ENCODE data around the gene RAB30.
"Not testable (repeated sequence)": the region's sequence is repeated elsewhere in the genome, so short reads cannot be mapped to it uniquely, and the experiment has no call there.

RAB30 gene

DNA sequence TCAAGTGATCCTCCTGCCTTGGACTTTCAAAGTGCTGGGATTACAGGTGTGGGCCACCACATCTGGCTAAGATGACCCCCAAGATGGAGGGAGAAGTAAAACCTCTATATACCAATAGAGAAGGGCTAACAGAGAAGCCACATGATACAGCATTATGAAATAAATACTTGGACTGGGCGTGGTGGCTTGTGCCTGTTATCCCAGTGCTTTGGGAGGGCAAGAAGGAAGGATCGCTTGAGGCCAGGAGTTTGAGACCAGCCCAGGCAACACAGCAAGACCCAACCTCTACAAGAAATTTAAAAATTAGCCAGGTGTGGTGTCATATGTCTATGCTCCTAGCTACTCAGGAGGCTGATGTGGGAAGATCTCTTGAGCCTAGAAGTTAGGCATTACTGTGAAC is 61.7 kb downstream of the RAB30 start:
- H3K4me3 ChIP-seq (ENCODE audit: control insufficient read depth, low read depth, low read length), result no peak overlapping the region
- no peak for TF ChIP-seq CTCF (IDR thresholded peaks at IDR 0.05; ENCODE audit: control insufficient read depth, insufficient read depth, low read depth, low read length, missing control alignments)
- no peak for DNase-seq (ENCODE audit: low read depth)

DNA sequence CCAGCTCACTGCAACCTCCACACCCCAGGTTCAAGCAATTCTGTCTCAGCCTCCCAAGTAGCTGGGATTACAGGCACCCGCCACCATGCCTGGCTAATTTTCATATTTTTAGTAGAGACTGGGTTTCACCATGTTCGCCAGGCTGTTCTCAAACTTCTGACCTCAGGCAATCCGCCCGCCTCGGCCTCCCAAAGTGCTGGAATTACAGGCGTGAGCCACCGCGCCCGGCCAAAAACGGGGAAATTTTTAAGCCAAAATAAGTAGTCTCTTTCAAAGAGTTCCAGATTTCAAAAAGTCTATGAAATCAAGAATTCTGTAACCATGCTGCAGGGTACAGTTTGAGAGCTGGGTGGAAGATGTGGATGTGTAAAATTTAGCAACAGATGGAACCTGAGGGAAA is 62.6 kb downstream of the RAB30 start:
- not testable (repeated sequence) for DNase-seq (ENCODE audit: low read depth)

GRCh38 chr11:83008581-83008923 is 63.1 kb downstream of the RAB30 start:
- no peak for DNase-seq (ENCODE audit: low read depth)
- no peak overlapping the region for H3K4me3 ChIP-seq (ENCODE audit: control insufficient read depth, low read depth, low read length)
- no peak for TF ChIP-seq CTCF (IDR thresholded peaks at IDR 0.05; ENCODE audit: control insufficient read depth, insufficient read depth, low read depth, low read length, missing control alignments)

More for the DNA sequence above, 62.6 kb downstream of the RAB30 start:
- not testable (repeated sequence) for H3K4me3 ChIP-seq (ENCODE audit: control insufficient read depth, low read depth, low read length)

DNA sequence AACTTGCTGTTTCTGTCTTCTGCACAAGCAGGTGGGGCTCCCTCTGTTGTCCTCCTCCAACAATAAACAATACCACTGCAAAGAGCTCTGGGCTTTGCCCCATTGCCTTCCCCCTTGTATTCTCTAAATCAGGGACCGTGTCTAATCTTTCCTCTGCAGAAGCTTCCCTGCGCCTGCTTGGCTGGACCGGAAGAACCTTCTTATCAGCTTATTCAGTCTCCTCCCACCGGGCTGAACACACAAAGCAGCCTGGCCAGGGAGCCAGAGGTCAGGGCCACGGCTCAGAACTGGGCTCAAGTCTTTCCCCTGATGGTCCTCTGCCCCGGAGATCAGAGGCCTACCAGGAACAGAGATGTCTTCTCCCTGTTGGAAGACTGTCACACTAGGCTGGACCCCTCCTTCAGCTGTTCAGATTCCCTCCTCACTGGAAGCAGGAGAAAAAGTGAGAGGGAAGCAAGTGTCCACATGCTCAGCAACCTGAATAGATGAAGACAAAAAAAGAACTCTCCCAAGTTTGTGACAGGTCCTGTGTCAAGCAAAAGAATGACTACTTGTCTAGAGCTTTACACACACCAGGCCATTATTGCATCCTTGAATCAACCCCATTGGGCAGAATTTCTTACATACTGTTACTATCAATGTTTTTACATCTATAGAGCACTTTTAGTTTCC is 63.7 kb downstream of the RAB30 start:
- no peak for TF ChIP-seq CTCF (IDR thresholded peaks at IDR 0.05; ENCODE audit: control insufficient read depth, insufficient read depth, low read depth, low read length, missing control alignments)
- DNase-seq (ENCODE audit: low read depth), result no peak
- no peak overlapping the region for H3K4me3 ChIP-seq (ENCODE audit: control insufficient read depth, low read depth, low read length)

- no peak overlapping the region for H3K4me3 ChIP-seq (ENCODE audit: control insufficient read depth, low read depth, low read length)
- DNase-seq (ENCODE audit: low read depth), result no peak
- no peak for TF ChIP-seq CTCF (IDR thresholded peaks at IDR 0.05; ENCODE audit: control insufficient read depth, insufficient read depth, low read depth, low read length, missing control alignments)
These were observed 64.2 kb downstream of the RAB30 start for GRCh38 chr11:83007477-83007876.

DNA sequence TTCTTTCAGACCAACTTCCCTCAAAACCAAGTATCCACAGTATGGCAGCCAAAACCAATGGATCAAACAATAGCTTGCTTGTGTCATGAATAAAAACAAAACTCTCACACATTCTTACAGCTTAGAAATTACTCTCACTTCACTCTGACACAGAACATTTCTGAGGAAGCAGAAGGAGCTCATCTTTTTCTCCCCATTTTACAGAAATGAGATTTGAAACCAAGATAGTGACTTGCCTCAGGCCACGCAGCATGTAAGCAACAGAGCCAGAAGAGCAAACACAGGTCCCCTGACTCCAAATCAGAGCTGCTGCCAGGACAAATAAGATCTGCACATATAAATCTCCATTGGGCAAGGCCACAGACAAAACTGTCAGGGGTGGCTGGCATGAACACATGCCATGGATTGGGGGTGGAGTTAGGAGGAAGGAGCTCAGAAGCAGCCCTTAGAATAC is 64.8 kb downstream of the RAB30 start:
- H3K4me3 ChIP-seq (ENCODE audit: control insufficient read depth, low read depth, low read length), result no peak overlapping the region
- TF ChIP-seq CTCF (IDR thresholded peaks at IDR 0.05; ENCODE audit: control insufficient read depth, insufficient read depth, low read depth, low read length, missing control alignments), result no peak
- no peak for DNase-seq (ENCODE audit: low read depth)

- no peak for TF ChIP-seq CTCF (IDR thresholded peaks at IDR 0.05; ENCODE audit: control insufficient read depth, insufficient read depth, low read depth, low read length, missing control alignments)
- no peak for DNase-seq (ENCODE audit: low read depth)
- H3K4me3 ChIP-seq (ENCODE audit: control insufficient read depth, low read depth, low read length), result no peak overlapping the region
These were observed 66.7 kb downstream of the RAB30 start for GRCh38 chr11:83004746-83005556.

Data from AG09309 (cell line).